GF-D8 (cell line): ENCODE data around the gene CPNE4.

ENCODE experiments used
- DNase-seq: peaks from one replicate; lab custom pipeline; 2025; lab: John Stamatoyannopoulos, UW

CPNE4 gene

GRCh38 chr3:131735116-131735515 lies 299.7 kb downstream of the CPNE4 start:
- no peak for DNase-seq

DNA sequence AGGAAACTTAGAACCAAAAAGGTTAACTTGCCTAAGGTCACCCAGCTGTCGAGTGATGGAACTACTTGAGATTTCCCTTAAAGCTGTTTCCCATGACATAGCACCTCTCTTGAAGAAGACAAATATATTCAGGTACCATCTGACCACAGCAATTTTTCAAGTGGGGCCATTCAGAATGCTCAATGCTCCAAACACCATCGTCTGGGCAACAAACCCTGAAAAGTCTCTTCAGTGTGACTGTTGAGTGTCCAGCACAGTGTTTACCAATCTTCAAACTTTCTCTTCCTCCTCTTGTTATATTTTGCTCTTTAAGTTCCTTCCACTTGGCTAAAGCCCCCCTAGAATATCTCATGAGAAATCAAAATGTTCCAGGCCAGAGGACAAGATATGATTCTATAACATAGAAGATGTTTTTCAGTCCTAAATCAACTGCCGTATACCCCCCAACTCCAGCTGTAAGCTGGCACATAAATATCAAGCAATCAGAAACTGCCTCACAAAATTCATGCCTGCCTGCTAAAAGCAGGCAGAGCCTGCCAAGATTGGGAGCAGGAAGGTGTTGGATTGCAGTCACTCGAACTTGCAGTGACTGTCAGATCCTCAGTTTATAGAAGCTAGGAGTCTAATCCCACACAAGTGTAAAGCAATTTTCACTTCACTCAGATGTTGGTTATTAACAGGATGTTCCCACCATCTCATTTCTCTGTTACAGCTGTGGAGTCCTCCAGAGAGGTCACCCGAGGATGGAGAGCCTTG lies 301.6 kb downstream of the CPNE4 start:
- no peak for DNase-seq

- no peak for DNase-seq
These were observed 303.1 kb downstream of the CPNE4 start for GRCh38 chr3:131731709-131732108.

DNA sequence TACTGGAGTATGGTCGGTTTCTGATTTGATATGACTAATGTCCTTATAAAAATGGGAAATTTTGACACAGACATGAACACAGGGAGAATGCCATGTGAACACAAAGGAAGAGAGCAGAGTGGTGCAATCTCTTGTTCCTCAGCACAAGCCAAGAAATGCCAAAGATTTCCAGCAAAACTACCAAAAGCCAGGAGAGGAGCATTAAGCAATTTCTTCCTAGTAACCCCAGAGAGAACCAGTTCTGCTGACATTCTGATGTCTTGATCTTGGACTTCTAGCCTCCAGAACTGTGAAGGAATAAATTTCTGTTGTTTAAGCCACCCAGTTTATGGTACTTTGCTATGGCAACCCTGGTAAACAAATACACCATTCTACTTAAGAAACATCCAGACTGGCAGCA lies 304.2 kb downstream of the CPNE4 start:
- DNase-seq = no peak

DNA sequence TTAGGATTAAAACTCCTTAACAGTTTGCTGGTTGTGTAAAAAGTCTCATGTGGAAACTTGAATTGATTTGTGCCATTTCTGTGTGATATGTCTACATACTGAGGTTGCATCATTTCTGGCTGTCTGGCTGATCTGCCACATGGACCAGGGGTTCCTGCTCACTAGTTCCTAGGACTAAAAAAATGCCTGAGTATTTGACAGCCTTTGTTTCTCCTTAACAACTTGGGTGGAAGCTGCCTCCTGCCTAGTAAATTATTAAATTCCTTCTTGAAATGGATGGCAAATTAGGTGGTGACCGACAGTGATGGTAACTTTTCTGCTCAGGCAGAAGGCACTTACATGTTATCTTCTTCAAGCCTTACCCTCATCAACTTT lies 305.2 kb downstream of the CPNE4 start:
- no peak for DNase-seq

DNA sequence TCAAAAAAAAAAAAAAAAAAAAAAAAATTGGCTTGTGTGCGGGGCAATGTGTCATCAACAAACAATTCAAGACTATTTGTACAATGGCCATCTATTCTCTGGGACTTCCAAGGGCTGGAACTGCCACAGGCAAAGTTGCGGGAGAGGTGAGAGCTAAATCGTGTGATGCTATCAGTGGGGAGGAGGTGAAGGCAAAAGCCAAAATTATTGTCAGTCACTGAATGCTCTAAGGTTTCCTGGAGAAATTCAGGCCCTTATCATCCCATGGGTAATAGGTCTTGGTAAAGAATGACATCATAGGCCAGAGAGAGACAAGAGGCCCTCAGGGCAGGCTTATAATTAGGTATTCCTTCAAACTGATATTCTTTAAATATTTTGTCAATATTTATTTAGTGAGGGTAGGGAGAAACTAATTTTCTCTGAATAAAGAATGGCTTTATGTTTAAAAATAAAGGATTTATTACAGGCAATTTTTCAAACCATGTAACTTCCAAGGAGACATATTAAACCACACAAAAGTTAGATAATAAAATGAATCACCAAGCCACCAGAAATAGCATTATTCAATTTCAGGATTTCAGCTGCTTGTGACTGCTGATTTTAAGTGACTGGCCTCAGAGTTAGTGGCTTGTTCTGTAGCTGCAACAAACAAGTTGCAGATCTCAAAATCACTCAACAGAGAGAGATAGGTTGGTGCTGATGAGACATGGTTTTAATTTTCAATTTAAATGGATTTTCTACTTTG lies 305.7 kb downstream of the CPNE4 start:
- DNase-seq = no peak

- no peak for DNase-seq
These were observed 309.4 kb downstream of the CPNE4 start for GRCh38 chr3:131725414-131725813.

DNA sequence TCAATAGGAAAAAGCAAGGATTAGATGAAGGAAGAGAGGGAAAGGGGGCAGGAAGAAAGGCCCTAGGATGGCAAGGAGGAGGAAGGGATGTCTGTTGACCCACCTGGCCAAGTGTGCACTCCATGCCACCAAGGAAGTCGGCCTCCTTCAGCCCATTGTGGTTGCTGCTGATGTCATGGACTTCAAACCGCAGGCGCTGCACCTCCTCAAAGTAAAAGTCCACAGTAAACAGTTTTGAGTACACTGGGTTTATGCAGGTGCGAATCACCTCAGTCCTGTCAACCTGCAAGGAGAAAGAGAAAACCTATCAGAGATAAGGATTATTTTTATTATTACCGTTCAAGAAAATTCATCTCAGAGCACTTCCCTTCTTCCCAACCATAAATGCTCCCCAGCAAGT lies 311.5 kb downstream of the CPNE4 start:
- DNase-seq = no peak

DNA sequence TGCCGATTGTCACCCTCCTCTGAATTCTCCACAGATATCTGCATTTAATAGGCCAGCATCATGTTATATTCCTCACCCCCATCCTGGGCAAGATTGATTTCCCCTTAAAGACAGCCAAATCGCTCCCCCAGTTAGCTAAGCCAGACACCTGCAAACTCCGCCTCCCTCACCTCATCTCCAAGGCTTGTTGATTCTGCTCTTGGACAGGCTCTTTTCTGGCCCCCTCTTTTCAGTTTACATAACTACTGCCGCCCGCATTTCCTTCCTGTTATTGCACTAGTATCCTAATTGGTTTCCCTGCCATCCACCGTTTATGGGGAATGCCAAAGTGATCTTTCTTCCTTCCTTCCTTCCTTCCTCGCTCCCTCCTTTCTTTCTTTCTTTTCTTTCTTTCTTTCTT lies 317.3 kb downstream of the CPNE4 start:
- DNase-seq = no peak

DNA sequence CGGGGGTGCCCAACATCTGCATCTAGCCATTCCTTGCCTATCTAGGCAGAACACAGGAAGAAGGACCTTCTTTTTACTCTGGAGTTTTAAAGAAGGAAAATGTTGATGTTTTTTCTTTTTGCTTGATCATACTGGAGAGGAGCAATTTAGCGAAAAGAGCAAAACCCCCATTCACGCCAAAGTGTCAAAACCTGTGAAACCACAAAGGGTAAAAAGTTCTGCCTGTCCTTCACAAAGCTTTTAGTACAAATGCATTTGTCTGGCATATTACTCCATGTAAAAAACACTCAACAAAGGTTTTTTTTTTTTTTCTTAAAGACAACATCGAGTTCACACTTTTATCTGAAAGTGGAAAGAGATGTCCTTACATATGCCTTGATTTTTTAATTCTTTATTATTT lies 317.9 kb downstream of the CPNE4 start:
- DNase-seq = no peak

DNA sequence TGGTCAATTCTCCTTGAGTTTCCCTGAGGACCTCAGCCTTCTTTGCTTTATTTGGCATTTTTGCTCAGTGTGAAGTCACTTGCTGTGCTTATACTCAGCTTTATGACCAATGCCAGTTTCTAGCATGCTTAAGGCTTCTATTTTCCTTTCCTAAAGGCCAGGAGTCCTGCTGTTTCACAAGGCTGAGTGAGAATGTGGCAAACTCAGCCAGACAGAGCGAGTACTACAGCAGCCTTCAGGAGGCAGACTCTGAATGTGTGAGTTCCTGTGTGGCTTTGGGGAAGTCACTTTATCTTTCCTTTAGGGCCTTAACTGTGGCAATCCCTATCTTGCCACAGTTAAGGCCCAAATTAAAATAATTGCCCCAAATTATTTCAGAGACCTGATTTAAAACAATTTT lies 318.8 kb downstream of the CPNE4 start:
- DNase-seq = no peak

GRCh38 chr3:131714585-131715220 lies 320.1 kb downstream of the CPNE4 start:
- DNase-seq = no peak

DNA sequence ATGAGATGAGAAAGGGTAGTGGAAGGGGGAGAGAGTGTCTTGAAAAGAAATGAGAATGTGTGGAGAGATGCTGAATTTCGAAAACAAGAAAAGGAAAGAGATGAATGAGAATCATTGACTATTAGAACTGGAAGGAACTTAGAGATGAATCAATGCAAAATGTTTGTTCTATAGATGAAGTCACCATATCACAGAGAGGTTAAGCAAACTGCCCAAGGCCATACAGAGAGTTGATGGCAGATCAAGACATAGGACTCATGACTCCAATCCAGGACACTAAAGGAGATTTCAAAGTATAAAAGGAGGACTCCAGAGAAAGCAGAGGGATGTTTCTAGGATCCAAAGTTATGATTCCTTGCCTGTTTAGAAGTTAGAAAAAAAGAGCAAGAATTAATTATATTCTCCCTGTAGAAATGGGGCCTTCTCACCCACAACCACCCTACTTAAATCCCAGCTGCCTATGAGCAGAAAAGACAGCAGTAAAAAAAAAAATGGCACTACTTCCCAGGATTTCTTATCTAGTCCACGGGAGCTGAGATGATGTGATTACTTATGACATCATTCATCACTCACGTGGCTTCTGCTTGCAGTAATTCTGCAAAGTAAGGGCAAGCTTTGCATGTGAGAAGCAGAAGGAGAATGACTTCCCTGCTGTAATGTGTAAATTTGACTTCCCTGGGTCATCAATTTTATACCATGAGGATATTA lies 321.2 kb downstream of the CPNE4 start:
- DNase-seq = no peak

DNA sequence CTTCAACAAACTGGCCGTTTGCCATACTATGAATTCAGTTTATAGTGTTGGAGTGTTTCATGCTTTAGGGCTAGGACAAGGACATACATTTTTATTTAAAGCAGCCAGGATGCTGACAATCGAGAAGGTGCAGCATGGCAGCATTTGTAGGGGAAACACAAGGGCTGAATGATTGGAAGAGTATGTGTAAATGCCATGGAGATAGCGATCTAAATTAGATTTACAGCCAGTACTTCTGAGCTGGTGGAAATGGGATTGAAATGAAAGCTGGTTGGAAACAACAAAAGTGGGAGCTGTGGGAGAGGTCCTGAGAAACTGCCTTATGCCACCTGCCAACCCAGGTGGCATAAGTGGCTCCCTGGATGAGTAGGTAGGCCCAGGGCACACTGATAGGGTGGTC lies 322.2 kb downstream of the CPNE4 start:
- no peak for DNase-seq

- DNase-seq = no peak
These were observed 323.6 kb downstream of the CPNE4 start for GRCh38 chr3:131711114-131711768.

DNA sequence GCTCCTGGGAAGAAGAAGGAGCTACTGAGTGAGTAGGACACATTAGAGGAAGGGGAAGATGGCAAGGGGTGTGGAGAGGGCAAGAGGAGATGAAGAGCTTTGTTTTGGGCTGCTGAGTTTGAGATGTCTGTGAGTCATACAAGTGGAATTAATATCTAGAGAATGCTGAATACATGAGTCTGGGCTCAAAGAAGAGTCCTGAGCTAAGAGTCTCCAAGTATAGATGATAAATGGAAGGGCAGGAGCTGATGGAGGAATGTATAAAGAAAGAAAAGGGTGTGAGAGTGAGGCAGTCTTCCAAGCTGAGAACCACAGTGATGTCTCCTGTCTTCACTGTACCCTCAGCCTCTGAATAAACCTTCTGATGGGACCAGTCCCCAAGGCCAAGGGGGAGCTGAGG lies 326.6 kb downstream of the CPNE4 start:
- DNase-seq = no peak

GRCh38 chr3:131705558-131706051 lies 329.2 kb downstream of the CPNE4 start:
- DNase-seq = no peak

- no peak for DNase-seq
These were observed 329.7 kb downstream of the CPNE4 start for GRCh38 chr3:131705099-131705498.

- no peak for DNase-seq
These were observed 330.7 kb downstream of the CPNE4 start for GRCh38 chr3:131704098-131704497.

- no peak for DNase-seq
These were observed 332.7 kb downstream of the CPNE4 start for GRCh38 chr3:131702146-131702545.

- DNase-seq = no peak
These were observed 333.6 kb downstream of the CPNE4 start for GRCh38 chr3:131701153-131701770.
